CD14-positive monocyte (primary cell): ENCODE data around the gene PRRC2B. TPM values are rescaled to one million over a fixed set of nuclear protein-coding genes. Genes with fewer than 3 reads are reported as not detected.

Experiments used
- DNase-seq, 3 donors: peaks; one replicate each; pipeline ENCODE4 v3.0.0-alpha.2; 2011 to 2022
- H2AFZ ChIP-seq: 2 replicates; pipeline ENCODE4 v1.6.0; 2012; ENCODE audit warnings: mild to moderate bottlenecking, low read depth, low read length, inconsistent platforms; ENCODE audit not compliant: insufficient read depth, poor library complexity, severe bottlenecking
- H3K27ac ChIP-seq, 2 donors: 1 replicate in 1 of 2; 2 replicates in 1 of 2; pipeline ENCODE4 v1.5.1; 2012 to 2013; ENCODE audit warnings: low read length in 2 of 2, control low read depth in 1 of 2, inconsistent platforms in 1 of 2, low read depth in 1 of 2, mild to moderate bottlenecking in 1 of 2
- H3K27me3 ChIP-seq, 2 donors: one replicate each; pipeline versions ENCODE4 v1.6.0 to v1.6.1; 2011 to 2013; ENCODE audit warnings: low read length in 2 of 2; ENCODE audit not compliant: control insufficient read depth in 2 of 2, insufficient read depth in 2 of 2
- H3K36me3 ChIP-seq, 2 donors: replicated peaks in 1 of 2; 1 replicate in 1 of 2; 2 replicates in 1 of 2; pipeline versions ENCODE4 v1.5.1 to v1.6.1; 2012 to 2013; ENCODE audit warnings: low read length in 2 of 2, control low read depth in 1 of 2, inconsistent platforms in 1 of 2, mild to moderate bottlenecking in 1 of 2; ENCODE audit not compliant: insufficient read depth in 2 of 2, control insufficient read depth in 1 of 2
- H3K4me1 ChIP-seq, 2 donors: 1 replicate in 1 of 2; 2 replicates in 1 of 2; pipeline versions ENCODE4 v1.5.1 to v1.6.1; 2012 to 2013; ENCODE audit warnings: low read length in 2 of 2, control low read depth in 1 of 2, inconsistent platforms in 1 of 2, mild to moderate bottlenecking in 1 of 2, moderate library complexity in 1 of 2; ENCODE audit not compliant: insufficient read depth in 2 of 2, control insufficient read depth in 1 of 2
- H3K4me2 ChIP-seq: replicated peaks from 2 replicates; pipeline ENCODE3; 2012; ENCODE audit warnings: low read length, moderate library complexity, mild to moderate bottlenecking; ENCODE audit not compliant: poor library complexity, severe bottlenecking; ENCODE audit errors: extremely low read depth
- H3K4me3 ChIP-seq, 3 experiments: fragments of 200-600 bp in 1 of 3; sonication (generic) in 1 of 3; replicated peaks in 1 of 3; 1 replicate in 2 of 3; 2 replicates in 1 of 3; pipeline ENCODE4 v1.5.1; 2011 to 2013; ENCODE audit warnings: low read length in 3 of 3, mild to moderate bottlenecking in 3 of 3, control low read depth in 2 of 3, low read depth in 2 of 3, inconsistent platforms in 1 of 3, moderate library complexity in 1 of 3
- H3K79me2 ChIP-seq: 2 replicates; pipeline ENCODE4 v1.6.0; 2012; ENCODE audit warnings: mild to moderate bottlenecking, control low read depth, inconsistent platforms, low read length, moderate library complexity; ENCODE audit not compliant: insufficient read depth
- H3K9ac ChIP-seq: 2 replicates; pipeline ENCODE4 v1.6.0; 2017; ENCODE audit warnings: low read length, mild to moderate bottlenecking; ENCODE audit not compliant: insufficient read depth, poor library complexity, severe bottlenecking
- H3K9me3 ChIP-seq, 2 donors: replicated peaks in 1 of 2; 1 replicate in 1 of 2; 2 replicates in 1 of 2; pipeline versions ENCODE4 v1.5.1 to v1.6.1; 2012 to 2013; ENCODE audit warnings: low read length in 2 of 2, control low read depth in 1 of 2; ENCODE audit not compliant: control insufficient read depth in 1 of 2, insufficient read depth in 1 of 2
- H4K20me1 ChIP-seq: 2 replicates; pipeline ENCODE4 v1.6.0; 2012; ENCODE audit warnings: mild to moderate bottlenecking, low read length, control low read depth, moderate library complexity; ENCODE audit not compliant: insufficient read depth
- H3K27ac Mint-ChIP-seq, 7 donors: one replicate each; pipeline ENCODE4 v1.8.0; 2020; ENCODE audit warnings: mild to moderate bottlenecking in 7 of 7, mixed read lengths in 7 of 7, moderate library complexity in 6 of 7, inconsistent platforms in 2 of 7
- H3K27me3 Mint-ChIP-seq, 3 donors: one replicate each; pipeline ENCODE4 v1.8.0; 2021 to 2022; ENCODE audit warnings: low read depth in 3 of 3, mild to moderate bottlenecking in 3 of 3, mixed read lengths in 3 of 3, moderate library complexity in 3 of 3, inconsistent platforms in 1 of 3
- H3K36me3 Mint-ChIP-seq, 2 donors: one replicate each; pipeline ENCODE4 v1.8.0; 2020; ENCODE audit warnings: mixed read lengths in 2 of 2, inconsistent platforms in 1 of 2, mild to moderate bottlenecking in 1 of 2
- H3K4me1 Mint-ChIP-seq: one replicate; pipeline ENCODE4 v1.8.0; 2020; ENCODE audit warnings: mild to moderate bottlenecking, mixed read lengths
- H3K4me3 Mint-ChIP-seq, 2 donors: one replicate each; pipeline ENCODE4 v1.8.0; 2020; ENCODE audit warnings: mild to moderate bottlenecking in 2 of 2, mixed read lengths in 2 of 2, moderate library complexity in 1 of 2
- H3K9me3 Mint-ChIP-seq, 7 donors: one replicate each; pipeline ENCODE4 v1.8.0; 2020 to 2022; ENCODE audit warnings: mixed read lengths in 7 of 7, mild to moderate bottlenecking in 6 of 7, moderate library complexity in 6 of 7, inconsistent platforms in 2 of 7
- WGBS: methylation state at CpG from one replicate; pipeline ENCODE4 v1.1.5; 2013; ENCODE audit warnings: missing lambda C conversion rate; ENCODE audit not compliant: insufficient coverage; 5-methylcytosine and 5-hydroxymethylcytosine counted together
- intact Hi-C, 2 donors: fragments of 100-400 bp; cut with micrococcal nuclease; formaldehyde crosslinking; loops; one replicate each; pipeline versions ENCODE4 v1.15.0 to v1.15.1; 2023
- polyA plus RNA-seq, 3 donors: library from polyadenylated mRNA; depleted of rRNA in 1 of 3; unstranded in 2 of 3; stranded (reverse) in 1 of 3; fragments of 300-500 nt in 2 of 3; fragments of >200 nt in 1 of 3; fragmentation: Illumina TruSeq in 2 of 3; gene quantifications; 1 replicate in 2 of 3; 2 replicates in 1 of 3; pipeline ENCODE4 v1.2.3, GENCODE V29; 2012 to 2021
- TF ChIP-seq, protein P1 (sequence below): fragments of 200-600 bp; IDR thresholded peaks from one replicate; pipeline ENCODE4 v1.8.0; 2022; ENCODE audit warnings: antibody characterized with exemption, mild to moderate bottlenecking

The PRRC2B gene
- polyA plus RNA-seq, 3 donors = 2.8 to 36.2 (median 8.6) TPM

DNA sequence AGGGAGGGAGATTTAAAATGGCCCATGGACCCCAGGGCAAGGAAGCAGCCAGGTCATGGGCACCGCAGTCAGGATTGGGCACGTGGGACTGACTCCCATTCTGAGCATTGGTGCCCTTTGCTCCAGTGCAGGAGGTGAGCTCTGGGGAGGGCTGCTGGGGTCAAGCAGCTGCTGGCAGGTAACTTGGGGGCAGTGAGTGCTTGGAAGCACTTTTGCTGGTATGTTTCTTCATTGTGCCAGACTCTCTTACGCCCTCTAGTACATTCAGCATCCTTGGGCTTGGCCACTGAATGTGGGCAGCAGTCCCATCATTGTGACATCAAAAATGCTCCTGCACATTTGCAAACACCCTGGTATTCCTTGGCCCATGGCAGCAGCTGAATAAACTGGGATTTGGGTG, 32.7 kb downstream of the PRRC2B start:
- intact Hi-C loops = no loop called here
- Mint-ChIP-seq H3K9me3 (peaks cover 0 to 1% (median 0%) of the 10 kb centered on the region in 7 donors), H3K36me3 (peaks cover 8 to 11% of the 10 kb centered on the region in 2 donors), H3K4me3 (no peak overlapping the region), H3K4me1 (peaks cover 8% of the 10 kb centered on the region), H3K27ac (peak overlapping the region in 2 of 7 donors; percentile 2 to 50), H3K27me3 (peaks cover 0 to 2% (median 0%) of the 10 kb centered on the region in 3 donors)
- Histone ChIP-seq H3K9me3 (no peaks in the 10 kb centered on the region), H3K4me3 (no peak overlapping the region), H3K36me3 (peaks cover 7 to 31% of the 10 kb centered on the region in 2 donors), H3K4me2 (no peak overlapping the region), H2AFZ (no peak overlapping the region), H4K20me1 (peaks cover 96% of the 10 kb centered on the region), H3K27me3 (no peaks in the 10 kb centered on the region), H3K79me2 (peaks cover 96% of the 10 kb centered on the region), H3K4me1 (no peaks in the 10 kb centered on the region), H3K9ac (no peak overlapping the region), H3K27ac (peak overlapping the region in 1 of 2 donors; percentile 2)
- 100% methylated on average over 3 of the region's 3 CpGs for WGBS
- TF ChIP-seq, protein P1, sequence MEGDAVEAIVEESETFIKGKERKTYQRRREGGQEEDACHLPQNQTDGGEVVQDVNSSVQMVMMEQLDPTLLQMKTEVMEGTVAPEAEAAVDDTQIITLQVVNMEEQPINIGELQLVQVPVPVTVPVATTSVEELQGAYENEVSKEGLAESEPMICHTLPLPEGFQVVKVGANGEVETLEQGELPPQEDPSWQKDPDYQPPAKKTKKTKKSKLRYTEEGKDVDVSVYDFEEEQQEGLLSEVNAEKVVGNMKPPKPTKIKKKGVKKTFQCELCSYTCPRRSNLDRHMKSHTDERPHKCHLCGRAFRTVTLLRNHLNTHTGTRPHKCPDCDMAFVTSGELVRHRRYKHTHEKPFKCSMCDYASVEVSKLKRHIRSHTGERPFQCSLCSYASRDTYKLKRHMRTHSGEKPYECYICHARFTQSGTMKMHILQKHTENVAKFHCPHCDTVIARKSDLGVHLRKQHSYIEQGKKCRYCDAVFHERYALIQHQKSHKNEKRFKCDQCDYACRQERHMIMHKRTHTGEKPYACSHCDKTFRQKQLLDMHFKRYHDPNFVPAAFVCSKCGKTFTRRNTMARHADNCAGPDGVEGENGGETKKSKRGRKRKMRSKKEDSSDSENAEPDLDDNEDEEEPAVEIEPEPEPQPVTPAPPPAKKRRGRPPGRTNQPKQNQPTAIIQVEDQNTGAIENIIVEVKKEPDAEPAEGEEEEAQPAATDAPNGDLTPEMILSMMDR = no peak
- no peak for DNase-seq

DNA sequence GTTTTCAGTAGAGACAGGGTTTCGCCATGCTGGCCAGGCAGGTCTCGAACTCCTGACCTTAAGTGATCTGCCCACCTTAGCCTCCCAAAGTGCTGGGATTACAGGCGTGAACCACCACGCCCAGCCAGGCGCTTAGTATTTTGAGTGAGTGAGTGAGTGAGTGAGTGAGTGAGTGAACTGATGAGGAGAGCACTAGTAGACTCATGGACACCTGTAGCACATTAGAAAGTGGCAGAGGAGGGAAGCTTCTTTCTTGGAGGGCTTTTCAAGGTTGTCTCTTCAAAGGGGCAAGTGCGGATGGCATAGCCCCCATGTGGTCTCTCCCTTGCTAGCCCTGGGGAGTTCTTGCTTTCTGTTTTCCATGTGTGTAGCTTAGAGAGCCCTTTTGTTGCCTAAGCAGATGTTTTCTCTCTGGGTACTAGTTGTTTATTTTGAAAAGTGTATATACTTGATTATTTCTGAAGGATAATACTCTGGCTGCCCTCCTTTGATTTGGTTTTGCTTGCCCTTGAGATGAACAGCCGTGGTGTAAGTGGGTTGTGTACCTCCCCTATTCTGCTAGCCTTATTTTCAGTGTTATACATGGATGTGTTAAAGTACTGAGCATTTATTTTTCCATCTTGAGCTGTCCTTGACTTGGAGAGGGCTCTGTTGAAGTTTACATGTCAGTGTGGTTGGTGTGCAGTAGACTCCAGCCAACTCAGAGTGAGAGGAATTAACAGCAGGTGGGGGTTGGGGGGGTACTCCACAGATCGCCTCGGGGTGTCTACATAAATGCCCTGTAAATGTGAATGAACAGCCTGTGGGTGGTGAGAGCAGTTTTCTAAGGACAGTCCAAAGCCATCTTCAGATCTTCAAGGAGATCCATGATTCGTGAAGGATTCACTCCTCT, 35.5 kb downstream of the PRRC2B start:
- H3K36me3 Mint-ChIP-seq = peaks cover 33 to 35% of the 10 kb centered on the region in 2 donors
- intact Hi-C loops = no loop called here
- H3K9ac ChIP-seq = no peak overlapping the region

More for the DNA sequence above, 35.5 kb downstream of the PRRC2B start:
- no peak overlapping the region for H3K4me2 ChIP-seq
- H3K27me3 ChIP-seq = no peaks in the 10 kb centered on the region
- H4K20me1 ChIP-seq = peaks cover 93% of the 10 kb centered on the region
- H3K79me2 ChIP-seq = peaks cover 92% of the 10 kb centered on the region
- peak overlapping the region in 3 of 7 donors; percentile 40 to 83 (median 71) for H3K27ac Mint-ChIP-seq
- no peak overlapping the region for H2AFZ ChIP-seq
- peaks cover 0 to 1% (median 0%) of the 10 kb centered on the region in 7 donors for H3K9me3 Mint-ChIP-seq
- no peak for DNase-seq
- no peak overlapping the region for H3K4me3 Mint-ChIP-seq
- peaks cover 3% of the 10 kb centered on the region for H3K4me1 Mint-ChIP-seq
- 94% methylated on average over 5 of the region's 10 CpGs for WGBS
- H3K9me3 ChIP-seq = no peaks in the 10 kb centered on the region
- TF ChIP-seq, protein P1 = no peak
- H3K27ac ChIP-seq = peak overlapping the region in 1 of 2 donors; percentile 2
- H3K27me3 Mint-ChIP-seq = peaks cover 0 to 2% (median 0%) of the 10 kb centered on the region in 3 donors
- H3K4me3 ChIP-seq = no peak overlapping the region
- H3K4me1 ChIP-seq = no peaks in the 10 kb centered on the region
- peaks cover 30 to 43% of the 10 kb centered on the region in 2 donors for H3K36me3 ChIP-seq
